ENCODE measurements around the gene CAMTA1.

Gene CAMTA1

DNA sequence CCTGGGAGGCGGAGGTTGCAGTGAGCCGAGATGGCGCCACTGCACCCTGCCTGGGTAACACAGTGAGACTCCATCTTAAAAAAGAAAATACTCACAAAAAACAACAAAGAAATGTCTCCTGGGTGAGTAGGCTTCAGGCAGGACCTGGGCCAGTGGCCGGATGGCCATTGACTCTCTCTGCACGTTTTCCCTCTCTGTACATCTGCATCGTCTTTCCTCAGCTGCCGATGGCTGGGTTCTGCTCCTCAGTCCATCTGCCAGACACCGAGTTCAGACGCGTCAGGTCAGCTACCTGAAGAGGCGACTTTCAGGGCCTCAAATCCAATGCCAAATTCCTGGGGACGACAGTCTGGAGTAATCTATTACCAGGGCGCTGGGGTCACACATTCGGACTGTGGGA lies 199.3 kb downstream of the CAMTA1 start:
- Mint-ChIP-seq H3K4me3 (no peak overlapping the region), H3K4me1 (ENCODE audit: low read depth) (no peaks in the 10 kb centered on the region), H3K27ac (no peak overlapping the region), H3K27me3 (peaks cover 23% of the 10 kb centered on the region), H3K36me3 (ENCODE audit: low read depth) (no peaks in the 10 kb centered on the region), H3K9me3 (no peaks in the 10 kb centered on the region)
- DNase-seq, result no peak

GRCh38 chr1:6984986-6985385 lies 199.7 kb downstream of the CAMTA1 start:
- no peak overlapping the region for H3K27ac Mint-ChIP-seq
- no peak for DNase-seq
- H3K9me3 Mint-ChIP-seq, result no peaks in the 10 kb centered on the region
- H3K4me1 Mint-ChIP-seq (ENCODE audit: low read depth), result no peaks in the 10 kb centered on the region
- H3K36me3 Mint-ChIP-seq (ENCODE audit: low read depth), result no peaks in the 10 kb centered on the region
- H3K27me3 Mint-ChIP-seq, result peaks cover 28% of the 10 kb centered on the region
- H3K4me3 Mint-ChIP-seq, result no peak overlapping the region

- Mint-ChIP-seq H3K4me1 (ENCODE audit: low read depth) (no peaks in the 10 kb centered on the region), H3K27me3 (peaks cover 33% of the 10 kb centered on the region), H3K36me3 (ENCODE audit: low read depth) (no peaks in the 10 kb centered on the region), H3K27ac (no peak overlapping the region), H3K4me3 (no peak overlapping the region), H3K9me3 (no peaks in the 10 kb centered on the region)
- no peak for DNase-seq
These were observed 200.5 kb downstream of the CAMTA1 start for GRCh38 chr1:6985549-6986276.

- Mint-ChIP-seq H3K27me3 (peaks cover 35% of the 10 kb centered on the region), H3K4me1 (ENCODE audit: low read depth) (no peaks in the 10 kb centered on the region), H3K9me3 (no peaks in the 10 kb centered on the region), H3K36me3 (ENCODE audit: low read depth) (no peaks in the 10 kb centered on the region), H3K27ac (no peak overlapping the region), H3K4me3 (no peak overlapping the region)
- no peak for DNase-seq
These were observed 201.0 kb downstream of the CAMTA1 start for GRCh38 chr1:6986281-6986680.

GRCh38 chr1:6987940-6988339 lies 202.7 kb downstream of the CAMTA1 start:
- no peak for DNase-seq
- Mint-ChIP-seq H3K9me3 (no peaks in the 10 kb centered on the region), H3K4me1 (ENCODE audit: low read depth) (no peaks in the 10 kb centered on the region), H3K4me3 (no peak overlapping the region), H3K27me3 (peaks cover 45% of the 10 kb centered on the region), H3K36me3 (ENCODE audit: low read depth) (no peaks in the 10 kb centered on the region), H3K27ac (no peak overlapping the region)

GRCh38 chr1:6988796-6989195 lies 203.5 kb downstream of the CAMTA1 start:
- H3K4me1 Mint-ChIP-seq (ENCODE audit: low read depth), result no peaks in the 10 kb centered on the region
- H3K27me3 Mint-ChIP-seq, result peaks cover 50% of the 10 kb centered on the region
- no peak for DNase-seq
- H3K36me3 Mint-ChIP-seq (ENCODE audit: low read depth), result no peaks in the 10 kb centered on the region
- no peak overlapping the region for H3K4me3 Mint-ChIP-seq
- H3K27ac Mint-ChIP-seq, result no peak overlapping the region
- H3K9me3 Mint-ChIP-seq, result no peaks in the 10 kb centered on the region

DNA sequence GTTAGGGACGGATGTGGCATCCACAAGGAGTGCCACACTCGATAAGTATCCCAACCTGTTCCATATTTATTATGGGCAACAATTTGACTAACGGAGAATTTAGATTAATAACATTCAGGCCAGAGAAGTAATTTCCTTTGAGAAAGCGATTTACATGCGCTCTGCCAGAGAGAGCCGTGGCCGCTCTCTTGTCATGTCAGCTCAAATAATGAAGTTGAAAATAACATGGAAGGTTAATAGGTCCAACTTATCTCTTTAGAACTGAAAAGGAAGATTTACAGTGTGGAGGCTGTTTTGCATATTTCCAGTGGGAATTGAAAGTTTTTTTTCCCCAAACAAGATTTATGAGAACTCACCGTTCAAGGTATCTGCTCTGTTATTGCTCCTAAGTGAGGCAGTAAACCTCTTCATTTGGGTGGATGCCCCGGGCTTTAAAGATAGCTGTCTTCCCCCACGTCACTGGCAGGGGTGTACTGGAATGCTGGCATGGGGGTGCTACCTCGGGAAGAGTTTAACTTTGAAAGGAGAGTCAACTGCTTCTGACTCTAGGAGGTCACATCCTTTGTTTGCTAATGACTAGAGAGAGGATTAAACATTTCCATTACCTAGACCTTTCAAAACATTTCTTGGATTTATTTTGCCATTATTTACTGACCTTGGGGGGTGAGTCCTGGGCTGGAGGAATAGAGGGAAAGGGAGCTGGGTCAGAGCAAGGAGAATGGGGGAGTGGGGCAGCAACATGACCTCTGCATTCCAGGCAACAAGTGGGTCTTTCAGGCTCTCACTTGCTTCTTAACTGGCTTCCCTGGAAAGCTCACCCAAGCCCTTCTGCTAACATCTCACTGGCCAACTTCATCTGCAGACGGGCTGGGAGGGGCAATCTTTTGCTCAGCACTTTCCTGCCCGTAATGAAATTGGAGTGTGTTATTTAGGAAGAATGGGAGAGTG lies 204.2 kb downstream of the CAMTA1 start:
- peaks cover 54% of the 10 kb centered on the region for H3K27me3 Mint-ChIP-seq
- no peaks in the 10 kb centered on the region for H3K4me1 Mint-ChIP-seq (ENCODE audit: low read depth)
- H3K4me3 Mint-ChIP-seq, result no peak overlapping the region
- H3K36me3 Mint-ChIP-seq (ENCODE audit: low read depth), result no peaks in the 10 kb centered on the region
- H3K27ac Mint-ChIP-seq, result no peak overlapping the region
- no peak for DNase-seq
- H3K9me3 Mint-ChIP-seq, result no peaks in the 10 kb centered on the region

- Mint-ChIP-seq H3K4me3 (no peak overlapping the region), H3K9me3 (no peaks in the 10 kb centered on the region), H3K27ac (no peak overlapping the region), H3K27me3 (peaks cover 62% of the 10 kb centered on the region), H3K36me3 (ENCODE audit: low read depth) (no peaks in the 10 kb centered on the region), H3K4me1 (ENCODE audit: low read depth) (peaks cover under 1% of the 10 kb centered on the region)
- no peak for DNase-seq
These were observed 206.0 kb downstream of the CAMTA1 start for GRCh38 chr1:6991266-6991665.

- Mint-ChIP-seq H3K27ac (no peak overlapping the region), H3K4me3 (no peak overlapping the region), H3K4me1 (ENCODE audit: low read depth) (peaks cover 14% of the 10 kb centered on the region), H3K27me3 (peaks cover 45% of the 10 kb centered on the region), H3K9me3 (no peaks in the 10 kb centered on the region), H3K36me3 (ENCODE audit: low read depth) (no peaks in the 10 kb centered on the region)
- no peak for DNase-seq
These were observed 210.5 kb downstream of the CAMTA1 start for GRCh38 chr1:6995789-6996188.

GRCh38 chr1:6996371-6996770 lies 211.1 kb downstream of the CAMTA1 start:
- peaks cover 17% of the 10 kb centered on the region for H3K4me1 Mint-ChIP-seq (ENCODE audit: low read depth)
- H3K27ac Mint-ChIP-seq, result no peak overlapping the region
- no peak overlapping the region for H3K4me3 Mint-ChIP-seq
- no peaks in the 10 kb centered on the region for H3K9me3 Mint-ChIP-seq
- H3K27me3 Mint-ChIP-seq, result peaks cover 45% of the 10 kb centered on the region
- no peak for DNase-seq
- H3K36me3 Mint-ChIP-seq (ENCODE audit: low read depth), result no peaks in the 10 kb centered on the region

GRCh38 chr1:6996866-6997265 lies 211.6 kb downstream of the CAMTA1 start:
- Mint-ChIP-seq H3K36me3 (ENCODE audit: low read depth) (no peaks in the 10 kb centered on the region), H3K4me1 (ENCODE audit: low read depth) (peaks cover 17% of the 10 kb centered on the region), H3K4me3 (no peak overlapping the region), H3K9me3 (no peaks in the 10 kb centered on the region), H3K27me3 (peaks cover 46% of the 10 kb centered on the region), H3K27ac (no peak overlapping the region)
- no peak for DNase-seq

DNA sequence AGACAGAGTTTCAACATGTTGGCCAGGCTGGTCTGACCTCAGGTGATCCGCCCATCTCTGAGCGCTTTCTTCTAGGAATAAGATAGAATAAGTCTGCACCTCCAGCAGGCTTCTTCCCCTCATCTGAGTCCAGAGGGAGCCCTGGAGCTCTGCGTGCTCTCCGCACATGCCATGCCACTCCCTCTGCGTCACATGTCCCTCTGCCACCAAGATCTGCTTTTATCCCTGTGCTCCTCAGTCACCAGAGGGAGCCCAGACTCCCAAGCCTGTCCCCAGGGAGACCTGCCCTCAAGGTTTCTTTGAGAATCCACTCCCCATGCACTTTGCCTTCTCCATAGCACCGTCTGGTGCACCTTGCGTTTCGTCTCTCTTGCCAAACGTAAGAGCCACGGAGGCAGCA lies 213.0 kb downstream of the CAMTA1 start:
- Mint-ChIP-seq H3K4me3 (no peak overlapping the region), H3K4me1 (ENCODE audit: low read depth) (peaks cover 17% of the 10 kb centered on the region), H3K27ac (no peak overlapping the region), H3K9me3 (no peaks in the 10 kb centered on the region), H3K36me3 (ENCODE audit: low read depth) (no peaks in the 10 kb centered on the region), H3K27me3 (peaks cover 40% of the 10 kb centered on the region)
- DNase-seq, result no peak

- Mint-ChIP-seq H3K9me3 (no peaks in the 10 kb centered on the region), H3K27me3 (peaks cover 40% of the 10 kb centered on the region), H3K4me3 (no peak overlapping the region), H3K36me3 (ENCODE audit: low read depth) (no peaks in the 10 kb centered on the region), H3K27ac (no peak overlapping the region), H3K4me1 (ENCODE audit: low read depth) (peaks cover 17% of the 10 kb centered on the region)
- DNase-seq, result no peak
These were observed 214.6 kb downstream of the CAMTA1 start for GRCh38 chr1:6999826-7000225.

DNA sequence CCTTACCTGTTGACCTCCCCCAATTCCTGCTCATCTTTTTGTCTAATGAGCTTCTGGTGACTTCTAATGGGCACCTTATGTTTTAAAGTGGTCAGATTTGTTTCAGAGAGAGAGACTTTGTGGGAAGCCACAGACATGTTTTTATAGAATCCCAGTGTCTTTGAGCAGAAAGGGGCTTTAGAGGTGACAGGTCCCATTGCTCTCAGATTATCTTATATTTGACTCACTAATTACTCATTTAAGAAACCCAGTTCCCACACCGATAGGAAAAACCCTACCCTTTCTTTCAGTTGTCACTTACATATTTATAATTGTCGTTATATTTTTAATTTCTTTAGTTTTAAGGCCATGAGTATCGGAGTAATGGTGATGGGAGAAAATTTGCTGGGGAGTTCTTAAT lies 215.5 kb downstream of the CAMTA1 start:
- Mint-ChIP-seq H3K4me3 (no peak overlapping the region), H3K27me3 (peaks cover 37% of the 10 kb centered on the region), H3K9me3 (no peaks in the 10 kb centered on the region), H3K4me1 (ENCODE audit: low read depth) (peaks cover 17% of the 10 kb centered on the region), H3K27ac (peak overlapping the region; percentile 8), H3K36me3 (ENCODE audit: low read depth) (no peaks in the 10 kb centered on the region)
- DNase-seq, result no peak

GRCh38 chr1:7002728-7003127 lies 217.5 kb downstream of the CAMTA1 start:
- no peak for DNase-seq
- Mint-ChIP-seq H3K27ac (no peak overlapping the region), H3K4me3 (no peak overlapping the region), H3K36me3 (ENCODE audit: low read depth) (no peaks in the 10 kb centered on the region), H3K9me3 (no peaks in the 10 kb centered on the region), H3K4me1 (ENCODE audit: low read depth) (peaks cover 8% of the 10 kb centered on the region), H3K27me3 (peaks cover 30% of the 10 kb centered on the region)
